ENCODE results near the gene CNPY3.

The CNPY3 gene

GRCh38 chr6:42909835-42910234, 19.4 kb upstream of the CNPY3 start:
- TF ChIP-seq CTCF (IDR thresholded peaks at IDR 0.05; ENCODE audit: insufficient read depth, low read depth, low read length, missing control alignments), result no peak
- DNase-seq (ENCODE audit: low read depth), result no peak
- H3K4me3 ChIP-seq (ENCODE audit: low read length), result no peak overlapping the region

- no peak for DNase-seq (ENCODE audit: low read depth)
- no peak for TF ChIP-seq CTCF (IDR thresholded peaks at IDR 0.05; ENCODE audit: insufficient read depth, low read depth, low read length, missing control alignments)
- no peak overlapping the region for H3K4me3 ChIP-seq (ENCODE audit: low read length)
Measured at GRCh38 chr6:42911171-42912021, 17.9 kb upstream of the CNPY3 start.

GRCh38 chr6:42914546-42914945, 14.7 kb upstream of the CNPY3 start:
- H3K4me3 ChIP-seq (ENCODE audit: low read length), result no peak overlapping the region
- TF ChIP-seq CTCF (IDR thresholded peaks at IDR 0.05; ENCODE audit: insufficient read depth, low read depth, low read length, missing control alignments), result no peak
- DNase-seq (ENCODE audit: low read depth), result no peak

- no peak for TF ChIP-seq CTCF (IDR thresholded peaks at IDR 0.05; ENCODE audit: insufficient read depth, low read depth, low read length, missing control alignments)
- H3K4me3 ChIP-seq (ENCODE audit: low read length), result no peak within 1 kb of the TSS
- no peak for DNase-seq (ENCODE audit: low read depth)
Measured at GRCh38 chr6:42915732-42916131, 13.5 kb upstream of the CNPY3 start, which contains the start of gene PTCRA. Gene PTCRA (plus strand): TSS chr6:42916053. CDS start chr6:42916070, 17 bp downstream.

GRCh38 chr6:42916288-42916687, 13.0 kb upstream of the CNPY3 start:
- TF ChIP-seq CTCF (IDR thresholded peaks at IDR 0.05; ENCODE audit: insufficient read depth, low read depth, low read length, missing control alignments), result no peak
- DNase-seq (ENCODE audit: low read depth), result no peak
- no peak overlapping the region for H3K4me3 ChIP-seq (ENCODE audit: low read length)

GRCh38 chr6:42921801-42922200, 7.5 kb upstream of the CNPY3 start:
- TF ChIP-seq CTCF (IDR thresholded peaks at IDR 0.05; ENCODE audit: insufficient read depth, low read depth, low read length, missing control alignments), result no peak
- H3K4me3 ChIP-seq (ENCODE audit: low read length), result no peak overlapping the region
- no peak for DNase-seq (ENCODE audit: low read depth)

- no peak overlapping the region for H3K4me3 ChIP-seq (ENCODE audit: low read length)
- no peak for TF ChIP-seq CTCF (IDR thresholded peaks at IDR 0.05; ENCODE audit: insufficient read depth, low read depth, low read length, missing control alignments)
- DNase-seq (ENCODE audit: low read depth), result no peak
Measured at GRCh38 chr6:42923666-42924065, 5.6 kb upstream of the CNPY3 start.
